GM12875 (cell line): ENCODE results near the gene IPPK.

ENCODE experiments used
- H3K4me3 ChIP-seq: one replicate; pipeline ENCODE4 v1.5.1; 2011; ENCODE audit warnings: low read depth, low read length, control low read depth
- CTCF ChIP-seq: IDR thresholded peaks from 2 replicates; pipeline ENCODE4 v1.5.1; 2011; ENCODE audit warnings: low read depth, mild to moderate bottlenecking, control low read depth, inconsistent platforms, low read length, moderate library complexity, borderline replicate concordance; ENCODE audit not compliant: insufficient read depth

IPPK gene

DNA sequence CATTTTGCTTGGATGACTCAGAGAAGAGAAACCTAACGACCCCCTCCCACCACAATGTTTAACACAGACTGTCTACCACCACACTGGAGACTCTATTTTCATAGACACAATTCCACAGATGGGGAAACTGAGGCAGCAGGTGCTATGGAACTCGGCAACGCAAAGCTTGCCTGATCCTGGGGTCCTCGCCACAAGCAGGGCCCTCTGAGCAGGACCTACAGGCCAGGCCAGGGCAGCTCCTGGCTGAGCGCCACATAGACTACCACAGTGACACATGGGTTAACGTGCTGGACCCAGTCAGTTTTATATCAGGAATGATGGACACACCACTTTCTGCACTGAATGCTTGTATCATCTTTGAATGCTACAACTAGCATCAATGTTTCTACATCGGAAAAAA lies 11.8 kb downstream of the IPPK start:
- H3K4me3 ChIP-seq, result no peak overlapping the region
- TF ChIP-seq CTCF, result no peak

- no peak overlapping the region for H3K4me3 ChIP-seq
- TF ChIP-seq CTCF, result no peak
Observed at GRCh38 chr9:92657296-92658094, 12.4 kb downstream of the IPPK start.

DNA sequence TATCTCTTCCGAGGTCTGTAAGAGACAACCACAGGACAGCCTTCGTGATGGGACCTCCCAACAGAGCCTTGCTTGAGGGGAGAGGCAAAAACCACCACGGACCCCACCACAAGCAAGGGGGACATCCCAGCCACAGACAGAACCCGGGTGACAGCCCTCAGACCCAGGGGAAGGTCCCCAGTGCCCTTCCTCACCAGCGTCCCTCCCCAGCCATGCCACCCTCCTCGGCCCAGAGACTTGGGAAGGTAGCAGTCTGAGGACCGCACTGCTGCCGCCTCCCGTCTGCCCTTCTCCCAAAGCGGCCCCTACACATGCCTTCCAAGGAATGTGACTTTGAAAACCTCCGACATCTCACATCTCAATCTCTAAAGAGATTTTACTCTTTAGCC lies 13.4 kb downstream of the IPPK start:
- no peak for TF ChIP-seq CTCF
- H3K4me3 ChIP-seq, result no peak overlapping the region

DNA sequence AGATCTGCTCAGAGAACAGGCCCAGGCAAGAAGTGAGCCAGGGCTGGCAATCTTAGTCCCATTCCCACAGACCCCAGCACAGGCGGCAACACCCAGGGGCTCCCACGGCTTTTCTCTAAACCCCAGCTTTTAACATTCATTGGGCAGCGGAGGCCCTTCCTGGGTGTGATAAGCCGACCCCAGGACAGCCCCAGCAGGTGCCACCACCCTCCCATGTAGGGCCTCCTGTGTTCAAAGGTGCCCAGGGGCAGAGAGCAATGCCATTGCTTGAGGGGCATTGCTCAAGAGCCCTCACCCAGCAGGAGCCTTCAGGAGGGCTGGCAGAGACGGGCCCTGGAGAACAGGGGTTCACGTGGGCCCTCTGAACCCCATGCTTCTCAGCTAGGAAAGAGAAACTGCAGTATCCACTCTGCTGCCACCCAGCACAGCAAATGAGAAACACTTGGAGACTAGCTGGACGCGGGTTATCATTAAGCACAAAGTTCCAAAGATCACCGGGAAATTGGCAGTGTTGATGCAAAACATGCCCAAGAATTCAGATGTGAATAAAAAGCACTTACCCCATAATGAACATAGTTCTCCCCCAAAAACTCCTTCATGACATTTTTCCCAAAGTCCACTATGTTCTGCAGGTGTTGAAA lies 13.9 kb downstream of the IPPK start:
- no peak for TF ChIP-seq CTCF

DNA sequence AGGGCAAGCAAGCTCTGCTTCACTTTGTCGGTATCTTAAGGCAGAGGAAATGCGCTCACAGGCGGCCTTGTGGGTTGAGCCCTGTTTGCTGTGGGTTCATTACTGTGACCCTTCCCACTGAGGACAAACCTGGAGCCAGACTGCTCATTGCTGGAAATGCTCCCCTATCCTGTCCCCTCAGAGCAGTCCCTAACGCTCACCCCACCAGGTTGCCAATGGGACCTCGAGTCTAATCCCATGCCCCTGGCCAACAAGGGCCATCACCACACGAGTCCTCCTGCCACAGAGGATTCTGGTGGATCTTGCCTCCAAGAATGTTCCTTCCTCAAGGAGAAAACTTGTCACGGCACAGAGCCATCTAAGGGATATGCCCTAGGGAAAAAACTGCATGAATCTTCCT lies 14.6 kb downstream of the IPPK start:
- H3K4me3 ChIP-seq, result no peak overlapping the region
- no peak for TF ChIP-seq CTCF

More for the DNA sequence above, 13.9 kb downstream of the IPPK start:
- no peak overlapping the region for H3K4me3 ChIP-seq

GRCh38 chr9:92654481-92655301 lies 15.2 kb downstream of the IPPK start:
- TF ChIP-seq CTCF, result no peak

More at GRCh38 chr9:92654481-92655301, 15.2 kb downstream of the IPPK start:
- H3K4me3 ChIP-seq, result no peak overlapping the region
